K562 (cell line): Measurements from ENCODE around the gene NEMP2. TPM values are rescaled to one million over a fixed set of nuclear protein-coding genes. Genes with fewer than 3 reads are reported as not detected.

Experiments used
- ATAC-seq: fragments of 200-7000 bp; cut with Tn5 transposase; 3 replicates; pipeline ENCODE4 v1.9.1; 2020; ENCODE audit warnings: moderate library complexity
- BruUV-seq: library from RNA; stranded (reverse); fragments of 400-500 nt; replicated peaks from 2 replicates; lab custom pipeline; 2021; lab: Mats Ljungman, UMichigan
- CTCF ChIA-PET: fragments of 300-600 bp; formaldehyde crosslinking; extraction: SDS; loops from one replicate; lab custom pipeline; 2021; ENCODE audit warnings: low intra/inter-chr PET ratio; lab: Yijun Ruan, JAX
- POLR2A ChIA-PET: fragments of 300-600, 350-650 bp; sonication (Branson Sonifier 250); formaldehyde crosslinking; extraction: SDS; loops from one replicate; lab custom pipeline; 2021; ENCODE audit warnings: antibody characterized with exemption, inconsistent platforms; lab: Yijun Ruan, JAX
- DNase-seq, 4 experiments: peaks; one replicate each; pipeline versions ENCODE4 v3.0.0 to v3.0.0-alpha.2; 2011 to 2018; ENCODE audit warnings: low spot score in 3 of 4, mixed read lengths in 3 of 4; ENCODE audit errors: extremely low read depth in 1 of 4
- FAIRE-seq: peaks from 2 replicates; lab custom pipeline; 2011; peaks lifted over from hg19 to GRCh38; lab: Jason Lieb, UNC
- H2AFZ ChIP-seq: 2 replicates; pipeline ENCODE4 v1.6.0; 2011; ENCODE audit warnings: low read depth, low read length, control low read depth, inconsistent platforms
- H3K27ac ChIP-seq: fragments of 200-600 bp; 3 replicates; pipeline ENCODE4 v1.8.0; 2011; ENCODE audit warnings: low read depth, mild to moderate bottlenecking, control low read depth, inconsistent platforms, low read length, moderate library complexity, mixed read lengths; ENCODE audit errors: extremely low read depth
- H3K27me3 ChIP-seq, 2 experiments: fragments of 300-600 bp in 1 of 2; 2 replicates in 1 of 2; 3 replicates in 1 of 2; pipeline versions ENCODE4 v1.6.0 to v1.8.0; 2011; ENCODE audit warnings: inconsistent platforms in 2 of 2, low read length in 2 of 2, mild to moderate bottlenecking in 1 of 2, mixed read lengths in 1 of 2, moderate library complexity in 1 of 2; ENCODE audit not compliant: control insufficient read depth in 2 of 2, insufficient read depth in 2 of 2
- H3K36me3 ChIP-seq: fragments of 300-600 bp; 3 replicates; pipeline ENCODE4 v1.8.0; 2011; ENCODE audit warnings: mild to moderate bottlenecking, low read length, inconsistent platforms; ENCODE audit not compliant: control insufficient read depth, insufficient read depth
- H3K4me1 ChIP-seq, 2 experiments: fragments of 200-600 bp in 1 of 2; replicated peaks in 1 of 2; 2 replicates in 1 of 2; 3 replicates in 1 of 2; pipeline versions ENCODE4 v1.5.1 to v1.8.0; 2011; ENCODE audit warnings: inconsistent platforms in 2 of 2, low read length in 2 of 2, mild to moderate bottlenecking in 1 of 2, mixed read lengths in 1 of 2, moderate library complexity in 1 of 2; ENCODE audit not compliant: control insufficient read depth in 2 of 2, insufficient read depth in 2 of 2
- H3K4me2 ChIP-seq: 2 replicates; pipeline ENCODE4 v1.6.1; 2011; ENCODE audit warnings: low read length, control low read depth, inconsistent platforms, mixed read lengths; ENCODE audit not compliant: insufficient read depth
- H3K4me3 ChIP-seq: fragments of 200-600 bp; sonication (generic), shearing (Covaris generic); 2 replicates; pipeline ENCODE4 v1.5.1; 2016; ENCODE audit warnings: control low read depth, inconsistent platforms
- H3K79me2 ChIP-seq: fragments of 200-600 bp; 3 replicates; pipeline ENCODE4 v1.8.0; 2011; ENCODE audit warnings: low read length, inconsistent platforms; ENCODE audit not compliant: control insufficient read depth, insufficient read depth
- H3K9ac ChIP-seq, 2 experiments: 2 replicates each; pipeline versions ENCODE4 v1.6.0 to v1.6.1; 2011; ENCODE audit warnings: low read depth in 2 of 2, low read length in 2 of 2, control low read depth in 1 of 2, inconsistent platforms in 1 of 2, mild to moderate bottlenecking in 1 of 2, mixed read lengths in 1 of 2; ENCODE audit not compliant: insufficient read depth in 1 of 2
- H3K9me1 ChIP-seq: one replicate; pipeline ENCODE4 v1.6.0; 2011; ENCODE audit warnings: inconsistent platforms, mild to moderate bottlenecking, low read length, moderate library complexity; ENCODE audit not compliant: control insufficient read depth, insufficient read depth
- H3K9me3 ChIP-seq: replicated peaks from 2 replicates; pipeline ENCODE4 v1.5.1; 2011; ENCODE audit warnings: low read depth, low read length, inconsistent platforms; ENCODE audit not compliant: control insufficient read depth, insufficient read depth
- H4K20me1 ChIP-seq: replicated peaks from 2 replicates; pipeline ENCODE4 v1.6.1; 2011; ENCODE audit warnings: low read length, inconsistent platforms, mixed read lengths; ENCODE audit not compliant: control insufficient read depth, insufficient read depth
- ASH1L ChIP-seq: fragments of 450-650 bp; IDR thresholded peaks from 2 replicates; pipeline ENCODE4 v1.6.1; 2018; ENCODE audit warnings: borderline replicate concordance, mild to moderate bottlenecking, low read depth; ENCODE audit not compliant: partially characterized antibody
- PBX2 ChIP-seq, 2 experiments: IDR thresholded peaks in 1 of 2; conservative IDR thresholded peaks in 1 of 2; 2 replicates each; pipeline ENCODE4 v1.6.1; 2016; ENCODE audit warnings: low read depth in 2 of 2, mild to moderate bottlenecking in 1 of 2, missing compliant biosample characterization in 1 of 2, missing genetic modification characterization in 1 of 2, moderate library complexity in 1 of 2
- ZNF609 ChIP-seq: sonication (generic); formaldehyde crosslinking; IDR thresholded peaks from 2 replicates; pipeline ENCODE4 v1.8.1; 2023; ENCODE audit warnings: missing genetic modification reagents, mild to moderate bottlenecking, borderline replicate concordance
- WGBS: fragments of 100-300 bp; shearing (Covaris generic); methylation state at CpG from one replicate; pipeline ENCODE4 v1.1.6; 2016; ENCODE audit warnings: low coverage, mixed read lengths; ENCODE audit not compliant: insufficient coverage; ENCODE audit errors: missing lambda C conversion rate; 5-methylcytosine and 5-hydroxymethylcytosine counted together
- in situ Hi-C: fragments of 300-500 bp; cut with MboI; formaldehyde crosslinking; loops from 4 replicates; pipeline ENCODE4 v1.15.0; 2018; ENCODE audit warnings: inconsistent platforms, mixed read lengths
- intact Hi-C: fragments of 100-400 bp; cut with micrococcal nuclease; formaldehyde crosslinking; loops from 2 replicates; pipeline ENCODE4 v1.14.2; 2022
- polyA plus RNA-seq, 8 experiments: library from polyadenylated mRNA; depleted of rRNA in 4 of 8; stranded (reverse) in 5 of 8; unstranded in 3 of 8; fragments of >200 nt; fragmentation: Nextera tagmentation in 2 of 8; fragmentation: Illumina TruSeq in 1 of 8; extraction: Ambion mirVana in 2 of 8; extraction: Trizol in 1 of 8; gene quantifications; 2 replicates each; pipeline versions ENCODE4 v1.2.1 to v1.2.3, GENCODE V29; 2011 to 2014; ENCODE audit warnings: inconsistent platforms in 1 of 8, missing spikeins in 1 of 8
- total RNA-seq, 7 experiments: library from RNA; depleted of rRNA in 6 of 7; stranded (reverse); fragments of >200 nt in 6 of 7; fragmentation: Illumina TruSeq in 2 of 7; extraction: Trizol in 2 of 7; gene quantifications; 2 replicates each; pipeline versions ENCODE4 v1.2.1 to v1.2.3, GENCODE V29; 2011 to 2021; ENCODE audit warnings: low replicate concordance in 1 of 7

Gene NEMP2
- total and polyA plus RNA-seq, 9 of the 15 experiments (the other 6 are each of a cell fraction or from before 2014, with no cell fraction given) = 0.32 to 3.0 (median 1.7) TPM

DNA sequence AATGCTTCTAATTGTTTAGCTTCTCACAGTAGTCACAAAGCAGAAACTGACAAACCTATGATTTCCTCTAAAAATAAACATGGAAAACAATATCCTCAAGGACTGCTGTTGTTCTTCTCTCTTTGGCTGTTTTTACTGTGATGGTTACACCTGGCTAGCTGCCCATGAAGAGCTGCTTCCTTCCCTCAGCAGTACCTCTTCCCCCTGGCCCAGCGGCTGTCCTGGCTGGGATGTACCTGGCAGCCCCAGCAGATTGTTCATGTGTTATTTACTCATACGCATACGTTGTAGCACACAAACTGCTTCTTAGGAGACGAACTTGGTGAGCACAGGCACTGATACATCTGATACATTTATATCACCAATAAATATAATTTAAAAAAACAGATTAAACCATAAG is 27.4 kb downstream of the NEMP2 start (continued):
- TF ChIP-seq ZNF609 (CRISPR knock-in tag) = no peak

GRCh38 chr2:190506666-190507065 is 27.9 kb downstream of the NEMP2 start:
- H3K4me2 ChIP-seq = no peak overlapping the region
- 12% methylated on average over 2 of the region's 2 CpGs for WGBS
- no peak overlapping the region for H2AFZ ChIP-seq
- TF ChIP-seq ASH1L (no peak), PBX2 (CRISPR knock-in tag; IDR thresholded peaks at IDR 0.05; ENCODE audit: low read depth) (no peak), PBX2 (tag; conservative IDR thresholded peaks at IDR 0.05; ENCODE audit: low read depth) (no peak)
- TF ChIP-seq, all 486 proteins: peak for 0
- no peak overlapping the region for H3K9ac ChIP-seq
- H4K20me1 ChIP-seq = no peaks in the 10 kb centered on the region
- no peak for DNase-seq
- H3K4me3 ChIP-seq = no peak overlapping the region
- in situ Hi-C loops = loop anchor here (10.0 kb wide), 1 partner anchor 422 kb away; no protein-coding TSS in a partner anchor
- no peak for ATAC-seq
- ChIA-PET POLR2A (interaction anchor here (1.1 kb wide), 1 partner anchor 187 kb away, joined by 3 read pairs; the partner anchor contains the start of gene HIBCH), CTCF (interaction anchor here (1.1 kb wide), 1 partner anchor 418 kb away, joined by 3 read pairs; no protein-coding TSS in a partner anchor)
- H3K4me1 ChIP-seq = no peaks in the 10 kb centered on the region; a peak in 2 of 5 replicates
- intact Hi-C loops = loop anchor here (5.0 kb wide), 1 partner anchor 419 kb away; no protein-coding TSS in a partner anchor
- FAIRE-seq = peak; percentile 78
- H3K9me3 ChIP-seq = no peaks in the 10 kb centered on the region
- H3K79me2 ChIP-seq = no peaks in the 10 kb centered on the region
- no peak overlapping the region for H3K27ac ChIP-seq
- H3K9me1 ChIP-seq = no peaks in the 10 kb centered on the region
- H3K36me3 ChIP-seq = no peaks in the 10 kb centered on the region; the same call in 2 of the 3 replicates
- H3K27me3 ChIP-seq = no peaks in the 10 kb centered on the region
- no TSS peak for BruUV-seq
